ENCODE measurements around the gene FIBIN.

DNA sequence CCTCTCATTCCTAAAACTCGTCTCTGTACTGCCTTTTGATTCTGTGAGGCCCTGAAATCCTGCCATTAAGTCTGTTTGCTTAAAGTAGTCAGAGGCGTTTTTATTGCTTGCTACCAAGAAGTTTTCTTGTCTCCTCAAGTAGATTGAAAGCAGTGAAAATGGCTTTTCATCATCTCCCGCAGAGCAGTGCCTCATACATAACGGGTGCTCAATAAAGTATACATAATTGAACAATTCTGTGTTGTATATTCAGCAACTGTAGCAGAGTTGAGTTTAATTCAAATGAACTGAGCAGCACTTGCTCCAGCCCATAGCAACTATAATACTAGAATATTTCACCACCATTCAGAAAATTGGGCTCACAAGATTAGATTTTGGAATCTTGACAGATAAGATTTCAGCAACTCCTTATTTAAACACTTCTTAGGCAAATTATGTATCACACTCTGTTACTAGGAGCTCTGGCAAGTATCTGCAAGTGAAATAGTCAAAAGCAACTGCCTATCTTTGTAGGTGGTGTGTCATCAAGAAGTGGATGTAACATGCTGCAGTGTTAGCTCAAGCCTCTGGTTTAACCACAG lies 20.0 kb downstream of the FIBIN start:
- TF ChIP-seq CTCF (IDR thresholded peaks at IDR 0.05; ENCODE audit: extremely low read depth in 1 of 2, insufficient read depth in 1 of 2, low read depth in 1 of 2, low read length in 2 of 2) (no peak), POLR2AphosphoS5 (IDR thresholded peaks at IDR 0.05; ENCODE audit: insufficient read depth, low read depth, low read length) (no peak), POLR2A (IDR thresholded peaks at IDR 0.05; ENCODE audit: low read depth, low read length) (no peak), GATA2 (IDR thresholded peaks at IDR 0.05; ENCODE audit: insufficient read depth, insufficient read length, low read depth, low read length) (no peak), JUN (IDR thresholded peaks at IDR 0.05; ENCODE audit: borderline replicate concordance, insufficient read depth, insufficient read length, low read depth) (no peak)
- TF ChIP-seq, protein P1, sequence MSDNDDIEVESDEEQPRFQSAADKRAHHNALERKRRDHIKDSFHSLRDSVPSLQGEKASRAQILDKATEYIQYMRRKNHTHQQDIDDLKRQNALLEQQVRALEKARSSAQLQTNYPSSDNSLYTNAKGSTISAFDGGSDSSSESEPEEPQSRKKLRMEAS (IDR thresholded peaks at IDR 0.05; ENCODE audit: insufficient read depth, insufficient read length): no peak

Data from endothelial cell of umbilical vein (primary cell).